Middle frontal gyrus (tissue), 1 donor: ENCODE data around the gene SGCD.

Experiments
- DNase-seq: peaks from one replicate; pipeline ENCODE4 v3.0.0-alpha.2; 2015; ENCODE audit warnings: low spot score; ENCODE audit errors: extremely low spot score

SGCD gene

GRCh38 chr5:156684216-156684615 is 357.3 kb downstream of the SGCD start:
- DNase-seq: no peak

DNA sequence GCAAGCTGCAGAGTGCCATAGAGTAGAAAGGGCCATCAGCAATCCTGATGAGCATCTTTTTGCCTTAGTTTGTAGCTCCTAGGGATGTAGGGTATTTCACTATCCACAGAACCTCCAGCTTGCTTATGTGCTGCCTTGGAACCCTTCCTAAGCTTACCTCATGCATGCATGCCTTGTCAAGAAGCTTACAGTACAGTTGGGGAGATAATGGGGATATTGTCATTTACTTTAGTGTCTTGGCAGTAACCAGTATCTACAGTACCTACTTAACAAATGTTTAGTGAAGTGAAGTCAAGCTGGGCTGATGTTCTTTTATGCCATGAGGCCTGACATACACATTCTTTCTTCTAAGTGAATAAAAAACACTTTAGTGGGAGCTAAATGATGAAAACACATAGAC is 358.5 kb downstream of the SGCD start:
- DNase-seq: no peak

DNA sequence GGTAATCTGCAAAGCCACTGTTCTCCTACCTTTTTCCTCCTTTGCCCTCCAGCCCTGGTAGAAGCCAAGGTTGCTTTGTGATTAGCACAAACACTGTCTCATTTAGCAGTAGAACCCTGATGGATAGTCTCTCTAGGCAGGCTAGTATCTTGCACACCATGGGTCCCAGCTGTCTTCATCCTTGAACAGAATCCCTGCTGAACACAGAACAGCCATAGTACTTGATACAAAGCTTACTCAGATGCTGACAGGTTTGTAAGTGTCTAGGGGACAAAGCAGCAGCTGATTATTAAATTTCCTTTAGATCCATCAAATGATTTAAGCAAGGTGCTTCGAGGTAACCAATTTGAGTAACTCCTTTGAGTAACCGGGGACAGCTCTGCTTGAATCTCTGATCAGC is 359.4 kb downstream of the SGCD start:
- no peak for DNase-seq

- no peak for DNase-seq
These were observed 359.8 kb downstream of the SGCD start for GRCh38 chr5:156686796-156687195.

DNA sequence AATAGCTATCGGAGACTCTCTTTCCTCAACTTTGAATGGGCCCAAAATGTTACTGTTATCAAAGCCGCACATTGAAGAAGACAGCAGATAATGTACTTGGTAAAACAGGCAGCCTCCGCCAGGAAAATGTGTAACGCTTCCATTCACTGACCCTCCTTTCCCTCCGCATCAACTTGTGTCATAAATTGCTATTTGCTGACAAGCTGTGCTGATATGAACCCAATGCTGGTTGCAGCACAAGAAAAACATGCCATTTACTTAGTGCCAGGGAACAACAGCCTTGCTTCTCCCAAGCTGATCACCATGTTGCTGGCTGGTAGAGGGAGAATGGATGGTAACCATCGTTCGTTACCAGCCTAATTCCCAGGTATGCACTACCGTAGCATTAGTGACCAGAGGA is 360.6 kb downstream of the SGCD start:
- DNase-seq: no peak

GRCh38 chr5:156691572-156691971 is 364.6 kb downstream of the SGCD start:
- DNase-seq: no peak

GRCh38 chr5:156693113-156693512 is 366.1 kb downstream of the SGCD start:
- no peak for DNase-seq

DNA sequence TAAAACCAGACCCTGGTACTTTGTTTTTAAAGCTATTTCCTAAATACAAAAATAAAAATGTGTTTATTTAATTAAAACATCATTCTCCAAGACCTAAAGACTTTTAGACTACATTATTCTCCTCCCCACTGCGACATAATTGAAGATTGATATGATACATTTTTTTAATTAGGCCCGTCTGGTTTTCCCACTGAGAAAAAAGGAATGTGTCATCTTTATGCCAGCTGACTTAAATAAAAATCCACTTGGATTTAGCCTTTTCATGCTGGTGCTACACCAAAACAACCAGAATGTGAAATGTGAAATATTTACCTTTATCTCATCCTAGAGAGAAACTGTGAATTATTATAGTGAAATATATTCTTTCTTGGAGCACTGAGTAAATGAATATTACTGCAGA is 367.6 kb downstream of the SGCD start:
- no peak for DNase-seq

DNA sequence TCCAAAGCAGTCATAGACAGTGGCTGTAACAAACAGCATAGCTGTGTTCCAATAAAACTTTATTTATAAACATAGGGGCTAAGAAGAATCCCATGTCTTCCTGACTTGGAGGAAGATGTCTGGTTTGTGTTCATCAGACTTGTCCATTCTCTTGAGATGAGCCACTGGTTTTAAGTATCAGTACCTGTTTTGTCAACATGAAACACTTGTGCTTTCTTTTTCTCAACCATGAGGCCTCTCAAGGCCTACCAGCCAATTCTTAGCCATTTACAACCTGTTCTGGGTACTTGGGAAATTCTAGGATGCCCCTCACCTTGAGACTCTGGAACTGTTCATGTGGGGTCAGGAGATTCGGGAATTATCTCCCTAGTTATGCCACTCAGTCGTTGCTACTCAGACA is 368.8 kb downstream of the SGCD start:
- no peak for DNase-seq

GRCh38 chr5:156698323-156698722 is 371.4 kb downstream of the SGCD start:
- no peak for DNase-seq

DNA sequence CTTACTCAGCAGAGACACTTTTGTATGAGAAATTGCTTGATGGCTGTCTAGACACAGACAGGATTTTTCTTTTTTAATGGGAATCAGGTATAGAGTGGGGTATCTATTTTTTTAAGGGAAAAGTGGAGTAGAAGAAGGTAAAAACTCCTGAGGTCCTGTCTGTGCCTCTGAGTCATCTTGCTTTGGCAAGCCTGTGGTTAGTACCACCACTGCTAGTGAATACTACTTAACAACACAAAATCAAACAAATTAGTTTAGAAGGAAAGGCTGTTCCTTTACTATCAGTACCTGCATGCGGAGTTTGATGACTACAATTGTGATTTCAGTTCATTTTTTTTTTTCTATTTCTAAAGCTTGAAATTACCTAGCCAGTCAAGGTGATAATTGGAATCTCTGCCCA is 372.2 kb downstream of the SGCD start:
- no peak for DNase-seq

DNA sequence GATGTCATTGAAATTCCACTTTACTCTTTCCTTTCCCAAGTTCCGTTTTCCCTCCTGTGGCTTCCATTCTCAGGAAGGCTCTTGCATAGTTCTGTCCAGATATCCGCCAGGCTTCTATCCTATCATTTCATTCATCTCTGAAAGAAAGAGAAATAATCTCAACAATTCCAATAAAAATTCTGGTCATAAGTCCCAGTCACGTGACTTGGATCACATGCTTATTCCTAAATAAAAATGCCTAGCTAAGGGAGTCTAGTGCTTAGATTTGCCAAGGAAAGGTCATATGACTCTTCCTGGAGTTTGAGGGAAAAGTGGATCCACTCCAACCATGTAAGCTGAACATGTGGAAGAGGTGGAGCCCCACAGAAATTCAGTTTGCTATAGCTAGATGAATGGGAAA is 377.2 kb downstream of the SGCD start:
- no peak for DNase-seq

DNA sequence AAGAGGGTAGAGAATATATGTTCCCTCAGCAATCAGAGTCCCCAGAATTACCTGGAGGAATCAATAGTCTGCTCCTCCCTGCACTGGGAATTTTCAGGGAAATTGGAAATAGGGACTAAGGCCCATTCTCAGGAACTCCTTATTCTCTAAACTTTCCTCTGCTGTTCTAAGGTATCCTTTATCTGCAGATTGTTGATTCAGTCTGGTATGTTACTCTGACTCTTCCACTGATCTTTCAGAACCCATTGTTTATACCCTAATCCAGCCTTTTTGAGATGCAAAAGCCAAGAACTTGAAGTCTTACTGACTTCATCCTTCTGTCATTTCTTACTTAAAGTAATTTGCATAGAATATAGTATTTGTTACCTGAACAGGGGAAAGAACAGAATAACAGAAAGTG is 379.7 kb downstream of the SGCD start:
- no peak for DNase-seq

DNA sequence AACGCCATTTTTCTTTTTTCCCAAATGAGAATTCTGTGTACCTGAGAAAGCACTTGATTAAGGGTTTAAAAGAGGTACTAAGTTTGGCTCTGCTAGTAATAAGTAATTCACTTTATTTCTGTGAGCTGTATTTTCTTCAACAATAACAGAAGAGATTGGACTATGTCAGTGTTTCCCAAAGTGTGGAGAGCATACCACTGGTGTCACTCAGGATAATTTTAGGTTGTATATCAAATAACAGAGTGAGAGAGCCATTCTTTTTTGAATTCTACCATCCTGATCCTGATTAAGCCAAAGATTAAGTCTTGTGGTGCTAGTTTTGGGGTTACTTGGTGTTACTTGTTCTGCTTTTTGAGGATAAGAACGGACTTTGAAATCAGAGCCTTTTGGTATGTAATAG is 380.8 kb downstream of the SGCD start:
- no peak for DNase-seq

DNA sequence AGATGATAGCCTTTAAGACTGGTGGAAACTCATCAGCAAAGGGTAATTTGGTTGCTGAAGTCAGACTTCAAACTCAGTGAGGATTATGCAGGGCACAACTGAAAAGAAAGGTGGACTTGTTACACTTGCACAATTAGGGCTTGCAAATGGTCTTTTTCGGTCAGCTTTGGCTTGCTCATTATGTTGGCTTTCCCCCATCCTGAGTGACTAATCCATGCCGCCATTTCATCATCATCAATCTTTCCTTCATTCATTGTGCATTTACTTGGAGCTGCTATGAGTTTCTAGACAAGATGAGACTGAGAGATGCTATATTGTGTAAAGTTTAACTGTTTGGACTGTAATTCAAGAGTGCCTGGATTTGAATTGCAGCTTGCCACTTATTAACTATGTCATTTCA is 388.3 kb downstream of the SGCD start:
- DNase-seq: no peak

- no peak for DNase-seq
These were observed 389.8 kb downstream of the SGCD start for GRCh38 chr5:156716591-156717380.

GRCh38 chr5:156718985-156719384 is 392.0 kb downstream of the SGCD start:
- no peak for DNase-seq

- no peak for DNase-seq
These were observed 395.4 kb downstream of the SGCD start for GRCh38 chr5:156722358-156722757.

DNA sequence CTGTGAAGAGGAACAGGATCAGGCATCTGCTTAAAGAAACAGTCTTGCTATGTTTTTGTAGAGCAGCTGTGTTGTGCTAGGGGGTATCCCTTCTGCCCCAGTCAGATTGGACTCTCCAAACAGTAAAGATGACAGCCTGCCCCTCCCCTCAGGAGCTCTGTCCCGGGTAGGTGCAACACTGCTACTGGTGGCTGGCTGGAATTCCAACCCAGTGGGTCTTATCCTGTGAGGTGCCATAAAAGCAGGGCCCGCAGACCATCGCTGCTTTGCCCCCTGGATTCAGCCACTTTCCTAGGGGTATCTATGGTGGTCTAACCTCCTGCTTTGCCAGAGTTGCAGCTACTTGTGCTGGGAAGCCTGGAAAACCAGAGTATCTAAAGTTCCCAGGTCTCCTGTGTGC is 408.5 kb downstream of the SGCD start:
- no peak for DNase-seq

DNA sequence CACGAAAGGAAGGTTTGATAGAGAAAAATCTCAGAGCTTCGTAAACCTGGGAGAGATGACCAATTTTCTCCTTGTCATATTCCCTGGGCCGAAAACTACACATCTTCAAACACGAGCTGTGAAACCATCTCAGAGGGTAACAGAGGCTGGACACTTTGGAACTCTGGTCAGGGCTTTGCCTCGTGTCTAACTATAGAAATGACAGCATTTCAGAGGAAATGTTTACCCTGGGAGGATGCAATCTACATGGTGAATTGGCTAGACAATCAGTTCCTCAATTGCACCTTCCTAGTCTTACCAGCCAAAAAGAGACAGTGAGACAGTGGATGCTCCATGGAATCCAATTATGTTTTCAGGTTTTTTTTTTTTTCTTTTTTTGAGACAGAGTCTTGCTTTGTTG is 414.6 kb downstream of the SGCD start:
- DNase-seq: no peak

DNA sequence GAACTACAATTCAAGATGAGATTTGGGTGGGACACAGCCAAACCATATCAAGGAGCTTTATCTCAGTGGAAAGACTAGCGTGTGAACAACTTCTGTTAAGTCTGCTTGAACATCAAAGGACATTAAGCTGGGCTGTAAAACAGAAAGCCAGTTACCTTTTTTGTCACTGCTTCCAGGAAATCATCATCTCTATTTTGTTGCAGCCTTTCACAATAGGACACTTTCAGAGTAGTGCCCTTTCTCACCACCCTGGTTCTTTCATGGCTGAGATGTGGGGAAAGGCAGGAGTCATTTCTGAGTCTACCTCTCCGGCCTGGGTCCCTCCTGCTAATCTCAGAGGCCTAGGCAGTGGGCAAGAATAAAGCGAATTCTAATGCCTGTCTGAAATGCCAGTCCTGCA is 426.9 kb downstream of the SGCD start:
- no peak for DNase-seq

- no peak for DNase-seq
These were observed 428.6 kb downstream of the SGCD start for GRCh38 chr5:156755421-156756087.
